Fibroblast of skin of right biceps (primary cell): ENCODE measurements around the gene GPR39.

Experiments
- DNase-seq: peaks from one replicate; pipeline ENCODE4 v3.0.0-alpha.2; 2013

Gene GPR39

DNA sequence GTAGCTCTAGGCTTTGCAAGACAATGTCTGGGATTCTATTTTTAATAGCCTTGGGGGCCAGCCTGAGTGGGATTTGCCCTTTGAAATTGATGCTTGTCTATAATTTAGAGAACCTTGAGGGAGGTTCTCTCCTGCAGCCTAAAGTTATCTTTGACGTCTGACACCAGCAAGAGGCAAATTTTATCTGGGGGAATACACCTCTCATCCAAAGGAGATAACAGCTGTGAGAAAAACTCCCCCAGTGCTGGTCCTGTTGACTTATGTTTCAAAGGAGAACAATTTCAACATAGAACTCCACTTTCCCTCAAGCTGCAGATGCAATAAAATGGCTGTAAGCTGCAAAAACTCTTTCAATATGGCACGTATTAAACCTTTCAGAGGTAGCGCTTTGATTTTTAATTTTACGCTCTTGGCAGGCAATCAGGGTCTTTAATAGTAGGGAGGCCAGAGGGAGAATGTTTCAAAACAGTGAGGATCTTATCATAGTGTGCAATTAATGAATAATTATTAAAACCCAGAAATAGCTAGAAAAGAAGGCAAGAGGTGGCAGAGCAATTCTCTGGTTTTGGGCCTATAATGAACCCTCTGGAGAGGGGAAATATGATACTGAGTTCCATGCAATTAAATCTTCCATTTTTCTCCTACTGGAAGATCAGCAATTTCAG, 191.0 kb downstream of the GPR39 start:
- no peak for DNase-seq

DNA sequence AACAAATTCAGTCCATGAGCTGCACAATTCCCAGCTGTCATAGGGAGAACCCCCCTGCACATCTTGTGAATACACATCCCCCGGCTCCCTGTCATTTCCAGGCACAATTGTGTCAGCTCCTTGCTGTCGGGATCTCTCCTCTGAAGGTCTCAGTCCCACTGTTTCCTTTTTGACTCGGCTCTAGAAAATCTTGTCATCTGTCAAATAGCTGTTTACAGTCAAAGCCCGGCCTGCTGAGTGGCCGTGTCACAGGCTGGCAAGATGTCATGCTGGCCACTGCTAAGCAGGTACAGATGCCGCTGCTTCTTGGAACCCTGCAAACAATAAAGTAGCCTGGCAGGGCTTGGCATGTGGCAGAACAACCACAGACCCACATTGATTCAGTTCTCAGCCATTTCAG, 191.7 kb downstream of the GPR39 start:
- DNase-seq: no peak

DNA sequence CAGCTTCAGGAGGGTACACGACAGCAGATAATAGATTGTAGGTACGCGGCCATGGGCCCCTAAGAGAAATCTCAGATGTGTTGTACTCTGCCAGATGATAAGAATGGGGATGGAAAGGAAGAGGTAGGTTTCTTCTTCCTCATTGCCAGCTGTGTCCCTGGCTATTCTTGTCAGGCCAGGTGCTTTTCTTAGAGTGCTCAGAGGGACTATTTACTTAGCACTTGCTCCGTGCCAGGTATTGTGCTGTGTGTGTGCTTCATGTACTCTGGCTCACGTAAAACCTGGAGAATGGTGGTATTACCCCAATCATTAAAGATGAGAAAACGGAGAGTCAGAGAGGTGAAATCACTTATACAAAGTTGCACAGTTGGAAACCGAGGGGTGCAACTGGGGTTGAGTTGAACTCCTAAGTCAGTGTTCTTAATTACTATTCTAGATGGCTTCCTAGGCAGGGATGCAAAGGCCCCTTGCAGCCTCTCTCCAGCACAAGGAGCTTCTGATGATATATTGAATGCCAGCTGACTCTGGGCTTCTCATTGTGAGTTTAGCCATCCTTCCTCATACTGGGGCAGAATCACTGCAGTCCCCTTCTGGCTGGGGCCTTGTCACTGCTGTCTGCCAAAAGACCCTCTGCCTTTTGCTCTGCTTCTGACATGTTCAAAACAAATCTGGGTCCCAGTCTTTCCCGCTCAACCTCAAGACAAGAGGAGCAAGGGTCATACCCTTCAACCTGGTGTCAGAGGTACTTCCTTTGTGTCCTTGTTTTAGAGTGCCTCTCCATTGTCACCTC, 192.7 kb downstream of the GPR39 start:
- DNase-seq: no peak

DNA sequence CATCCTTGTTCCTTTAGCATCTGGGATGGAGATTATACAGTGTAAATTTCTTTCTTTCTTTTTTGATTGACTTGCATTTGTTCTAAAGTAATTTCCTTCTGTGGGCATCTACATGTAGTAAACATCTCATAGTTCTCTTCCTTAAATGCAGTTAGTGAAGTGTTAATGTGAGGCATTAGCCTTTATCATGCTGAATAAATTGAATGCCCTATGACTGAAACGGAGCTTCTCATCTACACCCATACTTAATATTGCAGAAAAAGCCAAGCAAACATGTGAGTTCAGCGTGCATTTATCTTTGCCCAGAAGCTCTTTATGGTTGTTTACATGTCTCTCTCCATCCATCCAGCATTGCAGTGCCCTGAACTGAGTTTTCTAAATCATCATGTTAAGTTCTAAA, 195.1 kb downstream of the GPR39 start:
- DNase-seq: no peak

DNA sequence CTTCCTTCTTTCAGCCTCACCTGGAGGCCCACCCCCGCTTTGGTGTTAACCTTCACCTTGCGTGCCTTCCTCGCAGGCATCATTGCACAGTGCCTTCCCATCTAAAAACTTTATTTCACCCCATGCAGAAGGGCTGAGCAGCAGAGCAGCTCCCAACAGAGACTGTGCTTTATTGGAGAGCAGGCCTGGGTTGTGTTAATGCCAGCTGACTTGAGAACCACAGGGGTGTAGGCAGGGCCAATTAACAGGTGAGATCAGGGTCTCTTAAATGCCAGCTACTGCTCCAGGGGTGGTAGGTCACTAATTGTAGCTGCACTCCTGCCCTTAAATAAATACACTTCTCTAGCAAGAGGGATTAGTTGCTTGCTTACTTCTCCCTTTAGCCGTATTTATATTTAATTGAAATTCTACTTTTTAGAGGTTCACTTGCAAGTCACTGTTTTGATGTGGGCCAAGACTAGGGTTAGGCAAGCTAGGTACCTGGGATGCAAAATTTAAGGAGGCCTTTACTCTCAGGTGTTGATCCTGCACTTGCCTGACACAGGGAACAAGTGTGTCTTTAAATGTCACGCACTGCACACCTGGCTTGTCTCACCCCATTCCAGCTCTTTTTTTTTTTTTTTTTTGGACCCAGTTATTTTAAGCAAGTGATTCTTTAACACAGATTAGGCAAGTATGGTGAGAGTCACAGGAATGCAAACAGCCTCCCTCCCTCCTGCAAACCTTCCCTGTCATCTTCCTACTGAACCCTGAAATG, 198.9 kb downstream of the GPR39 start:
- DNase-seq: no peak

DNA sequence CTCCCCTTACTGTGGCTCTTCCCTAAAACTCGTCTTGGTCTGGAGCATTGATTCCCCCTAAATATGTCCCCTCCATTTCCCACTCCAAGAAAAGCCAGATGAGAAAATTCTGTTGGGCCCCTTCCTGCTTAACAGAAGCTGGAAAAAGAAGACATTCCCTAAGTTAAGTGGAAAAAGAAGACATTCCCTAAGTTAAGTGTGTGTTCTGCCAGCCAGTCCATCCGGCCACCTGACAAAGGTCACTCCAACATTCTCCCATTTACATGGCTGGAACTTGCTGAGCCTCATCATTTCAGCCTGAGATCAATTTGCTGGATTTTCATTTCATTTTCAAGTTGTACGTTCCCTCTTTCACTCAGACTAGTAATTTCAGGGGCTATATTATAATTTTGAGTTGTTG, 201.4 kb downstream of the GPR39 start:
- DNase-seq: no peak

DNA sequence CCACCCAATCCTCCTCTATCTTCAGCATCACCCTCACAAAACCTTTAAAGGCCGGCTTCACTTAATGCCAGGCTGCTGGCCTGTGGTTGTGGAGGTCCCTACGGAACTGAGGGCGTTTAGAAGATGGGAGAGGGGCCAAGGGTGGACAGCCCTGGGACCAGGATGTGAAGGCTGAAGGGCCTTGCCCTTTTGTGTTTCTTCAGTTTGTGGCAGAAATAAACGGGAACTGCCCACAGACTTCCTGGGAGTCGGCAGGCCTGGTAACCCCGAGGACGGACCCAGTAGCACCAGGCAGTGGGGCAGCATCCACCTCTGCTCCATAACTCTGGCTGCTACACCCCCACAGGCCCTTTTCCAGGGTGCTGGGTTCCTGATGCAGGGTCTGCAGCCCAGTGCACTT, 202.1 kb downstream of the GPR39 start:
- no peak for DNase-seq

DNA sequence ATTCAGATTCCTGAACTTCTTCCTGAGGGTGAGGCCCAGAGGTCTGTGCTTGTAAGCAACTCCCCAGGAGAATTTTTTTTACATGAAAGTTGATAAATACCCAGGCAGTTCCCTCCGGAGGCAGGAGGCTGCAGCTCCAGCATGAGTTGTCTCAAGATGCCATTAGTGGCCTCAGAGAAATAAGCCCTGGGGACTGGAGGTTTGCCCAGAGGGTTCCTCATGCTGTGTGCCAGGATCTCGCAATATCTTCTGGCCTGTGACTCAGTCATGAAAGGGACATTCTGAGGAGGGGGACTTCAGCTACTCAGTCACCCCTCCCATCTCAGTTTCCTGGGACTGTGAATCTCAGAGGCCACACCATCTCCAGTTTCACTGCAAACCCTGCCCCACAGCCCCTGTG, 203.5 kb downstream of the GPR39 start:
- peak; percentile 53 for DNase-seq

DNA sequence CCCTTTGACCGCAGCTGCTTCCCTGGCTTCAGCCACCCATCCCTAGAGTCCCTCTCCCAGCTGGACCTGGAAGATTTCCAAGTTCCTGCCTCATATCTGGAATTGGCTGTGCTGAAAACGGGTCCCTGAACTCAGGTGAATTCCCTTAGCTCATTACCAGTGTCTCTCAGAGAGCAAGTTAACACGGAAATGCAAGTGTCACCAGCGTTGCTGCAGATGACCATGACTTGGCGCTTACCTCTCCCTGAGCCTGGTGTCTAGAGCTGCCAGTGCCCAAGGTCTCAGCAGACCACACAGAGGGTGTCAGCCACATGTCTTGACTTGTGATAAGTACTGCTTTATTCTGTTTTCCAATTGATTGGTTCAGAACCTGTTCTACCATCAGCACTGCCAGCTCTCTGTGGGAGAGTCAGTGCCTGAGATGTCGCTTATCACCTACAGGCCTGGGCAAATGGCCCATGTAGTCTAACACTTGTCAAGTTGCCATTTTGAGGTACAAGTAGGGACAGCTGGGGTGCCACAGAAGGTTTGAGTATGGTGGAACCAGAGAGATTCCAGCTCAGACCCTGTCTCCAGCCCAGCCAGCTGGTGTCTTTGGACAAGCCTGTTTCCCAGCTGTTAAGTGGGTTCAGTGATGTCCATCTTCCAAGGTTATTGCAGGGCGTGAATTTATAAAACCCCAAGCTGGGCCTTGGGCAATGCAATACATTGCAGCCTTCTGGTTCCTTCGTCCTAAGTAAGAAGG, 204.7 kb downstream of the GPR39 start:
- DNase-seq: no peak

DNA sequence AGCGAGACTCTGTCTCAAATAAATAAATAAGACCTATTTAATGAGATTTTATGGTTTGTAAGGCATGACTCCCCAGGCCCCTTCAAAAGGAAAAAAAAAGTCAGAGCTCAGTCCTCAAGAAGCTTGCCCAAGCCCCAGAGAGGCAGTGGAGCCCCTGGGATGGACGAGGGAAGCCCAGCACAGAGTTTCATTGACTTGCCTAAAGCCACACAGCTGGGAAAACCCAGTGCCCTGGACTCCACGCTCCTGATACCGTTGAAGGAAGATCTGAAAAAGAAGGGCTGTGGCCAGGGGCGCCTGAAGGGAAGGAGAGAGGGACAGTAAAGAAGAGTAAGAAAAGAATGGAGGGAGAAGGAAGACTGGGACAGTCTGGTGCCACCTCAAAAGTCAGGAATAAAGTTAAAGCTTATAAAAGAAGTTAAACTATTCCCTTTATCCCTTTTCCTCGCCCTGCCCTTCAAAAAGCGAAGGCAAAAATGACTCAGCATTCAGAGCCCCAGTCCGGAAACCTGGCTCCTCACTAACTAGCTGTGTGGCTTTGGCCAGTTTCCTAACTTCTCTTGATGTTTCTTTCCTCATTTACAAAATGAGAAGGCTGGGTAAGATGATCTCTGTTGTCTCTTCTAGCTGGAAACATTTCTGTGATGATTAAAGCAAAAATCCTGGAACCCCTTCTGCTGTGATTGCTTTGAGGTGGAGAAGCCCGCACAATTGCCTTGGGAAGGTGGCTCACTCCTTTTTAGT, 206.7 kb downstream of the GPR39 start:
- peak; percentile 82 for DNase-seq

DNA sequence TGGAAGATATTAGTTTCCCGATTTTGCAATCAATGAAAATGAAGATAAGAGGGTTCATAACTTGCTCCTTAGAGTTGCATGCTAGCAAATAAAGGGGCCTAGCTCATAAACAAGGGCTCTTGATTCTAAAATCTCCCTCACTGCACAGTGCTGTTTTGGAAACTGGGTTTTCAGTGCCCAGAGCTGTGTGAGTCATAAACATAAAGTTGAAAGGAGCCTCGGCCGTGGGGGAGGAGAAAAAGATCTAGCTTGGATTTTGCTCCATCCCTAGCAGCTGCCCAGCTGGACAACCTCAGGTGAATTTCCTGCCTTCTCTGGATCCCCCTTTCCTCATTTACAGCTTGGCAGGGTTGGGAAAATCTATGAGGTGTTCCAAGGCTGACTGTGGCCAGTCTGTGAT, 210.9 kb downstream of the GPR39 start:
- DNase-seq: peak; percentile 4

DNA sequence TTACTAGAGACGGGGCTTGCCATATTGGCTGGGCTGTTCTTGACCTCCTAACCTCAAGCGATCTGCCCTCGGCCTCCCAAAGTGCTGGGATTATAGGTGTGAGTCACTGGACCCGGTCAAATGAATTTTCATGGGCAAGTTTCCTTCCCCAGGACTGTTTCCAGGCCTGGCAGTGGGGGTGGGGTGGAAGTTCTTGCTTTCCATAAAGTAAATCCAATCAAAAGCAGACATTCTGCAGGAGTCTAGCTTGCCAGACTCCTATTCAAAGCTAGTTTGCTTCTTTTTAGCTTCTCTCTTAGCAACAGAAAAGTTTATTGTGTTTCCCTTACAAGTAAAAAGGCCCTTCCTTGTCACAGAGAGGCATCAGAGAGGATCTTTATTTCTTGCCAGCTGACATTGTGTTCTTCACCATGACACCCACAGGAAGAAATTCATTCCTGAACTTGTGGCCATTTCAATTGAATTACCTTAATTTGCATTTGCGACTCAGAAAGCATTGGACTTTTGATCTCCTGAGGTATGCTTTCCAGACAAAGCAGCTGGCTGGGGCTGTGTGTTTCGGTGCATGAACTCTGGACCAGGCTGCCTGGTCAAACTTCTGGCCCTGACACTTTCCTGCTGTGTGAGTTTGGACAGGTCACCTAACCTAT, 215.5 kb downstream of the GPR39 start:
- DNase-seq: peak; percentile 7

DNA sequence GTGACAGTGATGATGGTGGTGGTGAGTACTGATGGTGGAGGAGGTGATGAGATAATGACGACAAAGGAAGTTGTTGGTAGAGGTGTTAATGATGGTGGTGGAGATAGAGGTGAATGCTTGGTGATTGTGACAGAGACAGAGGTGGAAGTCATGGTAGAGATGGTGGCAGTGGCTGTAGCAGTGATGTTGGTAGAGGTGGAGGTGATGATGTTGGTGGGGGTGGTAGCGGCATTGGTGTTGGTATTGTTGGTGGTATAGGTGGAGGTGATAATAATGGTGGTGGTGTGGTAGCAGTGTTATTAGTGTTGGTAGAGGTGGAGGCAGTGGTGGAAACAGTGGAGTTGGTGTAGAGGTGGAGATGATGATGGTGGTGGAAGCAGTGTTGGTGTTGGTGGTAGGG, 217.0 kb downstream of the GPR39 start:
- DNase-seq: no peak

DNA sequence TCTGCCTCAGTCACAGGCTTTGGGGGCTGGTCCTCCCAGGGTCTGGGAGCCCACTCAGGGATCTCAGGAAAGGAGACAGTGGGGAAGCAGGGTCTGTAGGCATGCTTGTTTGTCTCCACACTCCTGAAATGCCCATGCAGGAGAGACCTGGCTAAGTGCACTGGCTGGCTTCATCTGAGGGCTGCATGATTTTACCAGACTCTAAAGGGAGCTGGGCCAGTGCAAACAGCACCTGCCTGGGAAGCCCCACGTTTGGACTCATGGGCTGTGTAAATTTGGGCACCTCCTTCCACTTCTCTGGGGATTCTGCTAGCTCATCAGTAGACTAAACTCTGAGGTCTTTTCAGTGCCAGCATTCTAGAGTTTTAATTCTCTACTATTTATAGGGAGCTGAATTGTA, 219.7 kb downstream of the GPR39 start:
- DNase-seq: no peak

DNA sequence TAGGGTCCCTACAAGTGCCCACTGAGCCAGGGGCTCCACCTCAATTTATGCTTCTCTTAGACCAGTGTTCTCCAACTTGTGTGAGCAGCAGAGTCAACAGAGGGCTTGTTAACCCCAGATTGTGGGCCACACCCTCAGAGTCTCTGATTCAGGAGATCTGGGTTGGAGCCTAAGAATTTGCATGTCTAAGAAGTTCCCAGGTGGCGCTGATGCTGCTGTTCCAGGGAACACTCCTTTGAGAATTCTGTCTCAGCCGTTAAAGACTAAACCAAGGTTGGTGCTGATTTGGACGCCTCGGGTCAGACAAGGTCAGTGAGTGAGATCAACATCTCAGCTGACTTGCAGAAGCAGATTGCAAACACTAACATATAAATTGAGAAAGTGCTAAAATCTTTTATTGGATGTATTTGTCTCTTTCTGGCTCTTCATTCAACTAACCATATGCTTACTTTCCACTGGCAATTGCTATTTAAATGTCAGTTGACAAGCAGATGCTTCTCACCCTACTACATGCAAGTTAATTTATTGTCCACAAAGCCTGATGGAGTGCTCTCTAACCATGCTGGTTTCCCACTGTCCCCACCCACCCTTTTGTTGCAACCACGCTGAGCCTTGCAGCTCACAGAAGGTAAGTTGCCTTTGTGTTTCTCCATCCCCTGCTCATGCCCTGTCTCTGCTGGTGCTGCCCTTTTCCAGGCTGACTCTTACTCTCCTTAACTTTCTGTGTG, 221.9 kb downstream of the GPR39 start:
- DNase-seq: no peak

DNA sequence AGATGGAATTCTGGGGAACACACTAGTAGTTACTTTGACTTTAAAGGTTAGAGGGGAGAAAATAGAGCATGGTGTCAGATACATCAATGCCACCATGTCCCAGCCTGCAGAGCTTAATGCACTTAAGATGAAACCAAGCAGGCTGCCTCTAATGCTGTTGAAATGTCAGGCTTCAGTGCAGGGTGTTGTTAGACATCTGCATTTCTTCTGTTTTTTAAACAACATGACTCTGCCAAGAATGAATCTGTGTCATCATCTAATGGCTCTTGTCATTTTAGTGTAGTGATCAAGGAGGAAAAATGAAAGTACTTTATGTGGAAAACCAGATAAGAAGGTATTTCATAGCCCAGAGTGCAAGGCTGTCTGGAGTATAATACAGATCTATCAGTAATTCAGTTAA, 223.5 kb downstream of the GPR39 start:
- no peak for DNase-seq

DNA sequence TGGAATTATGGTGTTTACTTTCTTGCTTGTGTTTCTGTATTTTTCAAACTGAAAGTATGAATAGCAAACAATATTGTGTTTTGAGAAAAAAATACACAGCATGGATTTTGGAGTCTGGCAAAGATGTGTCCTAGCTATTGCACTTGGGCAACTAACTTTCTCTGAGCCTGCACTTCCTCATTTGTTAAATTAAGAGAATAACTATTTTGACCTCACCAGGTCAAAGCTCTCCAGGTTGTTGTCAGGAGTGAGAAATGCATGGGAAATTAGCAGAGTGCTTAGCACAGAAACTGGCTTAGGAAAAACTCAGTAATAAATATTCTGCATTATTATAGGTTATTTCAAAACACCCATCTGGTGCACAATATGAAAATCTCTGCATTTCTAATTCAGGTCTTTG, 225.2 kb downstream of the GPR39 start:
- DNase-seq: no peak

DNA sequence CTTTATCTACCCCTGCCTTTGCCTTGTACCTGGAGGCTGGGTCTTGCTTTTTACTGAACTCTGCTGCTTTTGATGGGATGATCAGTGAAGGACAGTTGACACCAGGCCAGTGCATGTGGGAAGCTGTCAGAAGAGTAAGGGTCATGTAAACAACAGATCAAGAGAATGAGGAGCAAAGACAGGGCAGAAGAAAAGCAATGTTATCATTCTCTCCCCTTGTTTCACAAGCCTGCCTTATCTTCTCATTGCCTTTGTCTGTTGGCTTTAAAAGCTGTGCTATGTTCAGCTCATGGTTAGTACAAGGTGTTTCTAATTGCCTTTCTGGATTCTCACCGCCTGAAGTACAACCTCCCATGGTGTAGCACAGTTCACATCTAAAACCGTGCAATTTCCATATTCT, 225.8 kb downstream of the GPR39 start:
- DNase-seq: no peak

DNA sequence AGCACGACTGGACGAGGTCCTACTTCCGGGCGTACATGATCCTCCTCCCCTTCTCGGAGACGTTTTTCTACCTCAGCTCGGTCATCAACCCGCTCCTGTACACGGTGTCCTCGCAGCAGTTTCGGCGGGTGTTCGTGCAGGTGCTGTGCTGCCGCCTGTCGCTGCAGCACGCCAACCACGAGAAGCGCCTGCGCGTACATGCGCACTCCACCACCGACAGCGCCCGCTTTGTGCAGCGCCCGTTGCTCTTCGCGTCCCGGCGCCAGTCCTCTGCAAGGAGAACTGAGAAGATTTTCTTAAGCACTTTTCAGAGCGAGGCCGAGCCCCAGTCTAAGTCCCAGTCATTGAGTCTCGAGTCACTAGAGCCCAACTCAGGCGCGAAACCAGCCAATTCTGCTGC, 228.6 kb downstream of the GPR39 start:
- DNase-seq: no peak

DNA sequence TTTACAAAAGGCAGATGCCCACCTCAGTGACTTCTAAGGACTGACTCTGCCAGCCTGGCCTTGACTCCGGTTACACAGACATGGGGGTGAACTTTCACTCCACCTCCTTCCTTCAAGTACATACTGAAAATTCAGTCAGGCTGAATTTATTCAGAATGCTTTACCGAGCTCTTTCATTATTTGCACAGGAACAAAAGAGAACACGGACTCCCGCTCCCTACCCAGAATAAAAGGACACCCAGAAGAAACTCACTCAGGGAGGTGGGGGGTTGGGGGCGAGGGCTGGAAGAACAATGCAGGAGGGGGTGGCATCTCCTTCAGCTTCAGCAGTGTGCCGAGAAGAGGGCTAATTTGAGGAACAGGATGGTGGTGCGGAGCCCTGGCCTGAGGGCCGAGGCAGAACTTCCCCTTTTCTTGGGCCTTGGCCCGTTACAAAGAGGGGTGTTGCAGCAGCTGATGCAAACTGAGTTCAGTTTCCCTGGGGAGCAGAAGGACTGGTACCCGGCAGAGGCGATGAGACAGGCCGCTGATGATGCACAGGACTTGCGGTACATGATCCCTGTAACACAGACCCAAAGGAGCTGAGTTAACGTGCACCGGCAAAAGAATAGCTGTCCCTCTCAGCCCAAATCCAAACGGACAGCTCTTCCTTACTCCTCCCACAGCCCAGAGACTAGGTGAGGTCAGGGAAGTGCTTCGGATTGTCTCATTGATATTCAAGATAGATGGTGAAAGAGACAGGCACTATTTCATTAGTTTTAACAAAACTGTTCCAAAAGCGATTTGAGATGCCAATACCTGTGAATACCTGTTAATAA, 229.3 kb downstream of the GPR39 start:
- DNase-seq: no peak
